Ureter (tissue), 1 donor: ENCODE measurements around the gene MED7. TPM values are rescaled to one million over a fixed set of nuclear protein-coding genes. Genes with fewer than 3 reads are reported as not detected.
A peak's percentile ranks its signal among the peaks of the same experiment; 100 is the strongest.
"Not testable (repeated sequence)": the region's sequence is repeated elsewhere in the genome, so short reads cannot be mapped to it uniquely, and the experiment has no call there.

ENCODE experiments used
- DNase-seq: peaks from one replicate; pipeline ENCODE4 v3.0.0-alpha.2; 2020; ENCODE audit warnings: low spot score
- total RNA-seq: library from RNA; stranded (reverse); gene quantifications from one replicate; pipeline ENCODE4 v1.2.4, GENCODE V29; 2023
- donor health status: DM: yes; HTN: yes; CAD: no.

MED7 gene
- total RNA-seq: 15.8 TPM

DNA sequence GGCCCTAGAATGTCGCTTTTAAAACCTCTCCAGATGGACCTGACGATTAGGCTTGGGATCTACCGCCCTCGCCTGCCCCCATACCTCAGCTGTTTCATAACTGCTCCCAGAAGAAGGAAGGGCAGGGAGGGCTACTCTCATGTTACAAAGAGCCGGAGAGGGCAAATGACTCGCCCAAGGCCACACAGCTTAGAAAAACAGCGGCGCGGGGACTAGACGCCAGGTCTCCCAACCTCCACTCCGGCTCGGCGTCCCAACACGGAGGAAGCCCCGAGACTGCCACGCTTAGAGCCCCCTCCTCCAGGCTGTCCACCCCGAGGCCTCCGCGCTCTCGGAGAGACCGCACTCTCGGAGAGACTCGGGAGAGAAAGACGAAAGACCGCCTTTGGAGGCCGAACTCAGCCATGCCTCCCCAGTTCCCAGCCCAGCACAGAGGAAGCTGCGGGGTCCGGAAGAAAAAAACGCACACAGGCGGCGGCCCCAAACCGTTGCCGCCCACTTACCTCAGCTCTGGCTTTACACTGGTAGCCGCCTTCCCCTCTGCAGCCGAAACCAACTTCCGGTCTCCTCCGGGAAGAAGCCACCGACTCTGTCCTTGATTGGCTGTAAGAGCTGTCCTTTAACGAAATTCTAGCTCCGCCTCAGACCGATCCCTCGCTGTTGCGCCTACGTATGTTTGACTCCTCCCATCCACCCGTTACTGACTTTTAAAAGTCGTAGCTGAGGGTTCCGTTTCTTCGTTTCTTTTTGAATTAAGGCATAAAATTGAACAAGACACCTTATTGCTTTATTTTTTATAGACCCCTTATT, at the start of gene MED7:
Gene MED7, minus strand, starts transcription at position 549 of the 810 bp plus-strand sequence. CDS start 3,434 bp downstream, outside the sequence.
- peak; percentile 96 for DNase-seq

GRCh38 chr5:157189223-157189622, 46.6 kb upstream of the MED7 start:
- DNase-seq: no peak

DNA sequence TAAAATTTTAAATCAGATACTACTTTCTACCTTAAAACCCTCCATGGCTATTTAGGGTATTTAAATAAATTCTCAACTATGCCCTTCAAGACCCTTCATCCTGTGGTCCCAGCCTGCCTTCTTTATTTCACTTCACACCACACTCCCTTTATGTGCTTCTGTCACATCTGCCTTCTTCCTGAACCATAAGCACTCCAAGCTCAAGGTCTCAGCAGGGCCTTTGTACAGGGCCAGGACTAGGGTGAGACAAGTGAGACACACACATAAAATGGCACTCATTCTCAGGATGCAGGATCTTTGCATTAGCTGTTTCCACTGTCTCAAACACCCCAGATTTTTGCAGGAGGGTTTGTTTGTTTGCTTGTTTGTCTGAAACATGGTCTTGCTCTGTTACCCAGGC, 45.6 kb upstream of the MED7 start:
- no peak for DNase-seq

GRCh38 chr5:157187046-157187754, 44.5 kb upstream of the MED7 start:
- no peak for DNase-seq

- DNase-seq: no peak
These were observed 43.8 kb upstream of the MED7 start for GRCh38 chr5:157186309-157187045.

DNA sequence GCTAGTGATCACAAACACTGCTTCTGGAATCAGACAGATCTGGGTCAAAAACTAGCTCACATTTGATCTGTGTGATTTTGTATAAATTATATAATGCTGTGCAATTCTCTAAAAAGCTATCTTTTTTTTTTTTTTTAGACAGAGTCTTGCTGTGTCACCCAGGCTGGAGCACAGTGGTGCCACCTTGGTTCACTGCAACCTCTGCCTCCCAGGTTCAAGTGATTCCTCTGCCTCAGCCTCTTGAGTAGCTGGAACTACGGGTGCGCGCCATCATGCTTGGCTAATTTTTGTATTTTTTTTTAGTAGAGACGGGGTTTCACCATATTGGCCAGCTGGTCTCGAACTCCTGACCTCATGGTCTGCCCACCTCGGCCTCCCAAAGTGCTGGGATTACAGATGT, 42.5 kb upstream of the MED7 start:
- DNase-seq: not testable (repeated sequence)

GRCh38 chr5:157184117-157184670, 41.5 kb upstream of the MED7 start:
- DNase-seq: no peak

DNA sequence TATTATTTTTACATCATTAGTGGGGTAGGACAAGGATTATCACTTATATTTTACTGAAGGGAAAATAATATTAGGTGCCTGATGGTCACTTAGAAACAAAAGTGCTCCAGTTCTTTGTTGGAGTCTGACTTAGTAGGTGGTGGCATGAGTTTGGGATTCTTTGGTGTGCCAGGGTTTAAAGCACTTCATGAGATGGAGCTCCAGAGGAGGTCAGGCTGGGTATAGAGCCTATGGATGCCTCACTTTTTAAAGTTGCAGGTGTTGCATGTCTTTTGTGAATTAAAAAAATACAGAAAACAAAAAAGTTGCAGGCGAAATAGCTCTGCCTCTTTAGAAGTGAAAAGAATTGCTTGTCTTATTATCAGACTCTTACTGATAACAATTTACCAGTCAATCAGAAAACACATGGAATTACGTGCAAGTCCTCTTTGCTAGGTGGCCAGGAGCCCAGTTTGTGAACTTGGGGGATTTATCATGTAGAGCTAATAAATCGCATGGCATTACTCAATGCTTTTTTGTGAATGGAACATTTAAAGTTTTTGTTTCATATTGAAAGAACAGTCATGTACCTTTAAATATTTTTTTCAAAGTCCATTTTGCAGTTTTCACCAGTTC, 39.6 kb upstream of the MED7 start:
- no peak for DNase-seq

DNA sequence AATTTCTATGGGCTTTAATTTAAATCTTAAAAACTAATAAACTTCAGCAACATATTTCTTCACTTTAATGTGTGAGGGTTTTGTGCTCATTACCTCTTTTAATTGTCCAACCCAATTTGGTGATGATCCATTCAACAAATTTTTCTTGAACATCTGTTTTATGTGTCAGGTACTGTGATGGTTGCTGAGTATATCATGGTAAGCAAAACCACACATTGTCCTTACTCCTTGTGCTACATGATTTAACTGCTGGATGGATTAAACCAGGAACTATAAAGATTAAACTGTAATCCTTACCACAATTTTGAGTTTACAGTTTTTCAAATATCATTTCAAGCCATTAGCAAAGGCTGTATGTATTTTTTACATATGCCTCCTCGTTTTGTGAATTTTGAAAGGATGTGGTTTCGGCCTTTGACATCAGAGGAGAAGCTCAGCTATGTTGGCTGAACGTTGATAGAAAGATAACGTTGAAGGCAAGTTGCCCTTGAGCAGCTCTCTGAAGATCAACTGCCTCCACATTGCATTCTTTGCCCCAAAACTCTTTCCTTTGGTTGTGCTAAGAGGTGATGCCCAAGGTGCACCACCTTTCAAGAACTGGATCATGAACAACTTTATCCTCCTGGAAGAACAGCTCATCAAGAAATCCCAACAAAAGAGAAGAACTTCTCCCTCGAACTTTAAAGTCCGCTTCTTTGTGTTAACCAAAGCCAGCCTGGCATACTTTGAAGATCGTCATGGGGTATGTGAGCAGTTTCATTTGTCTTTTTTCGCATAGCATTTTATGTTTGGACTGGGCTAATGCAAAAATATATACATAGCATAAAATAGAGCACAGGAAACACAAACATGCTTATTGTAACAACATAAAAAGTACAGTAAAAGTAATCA, 38.0 kb upstream of the MED7 start, which contains the start of gene ITK:
Gene ITK, plus strand, starts transcription at position 467 of the 891 bp plus-strand sequence. Its CDS starts 138 bp downstream, at position 605.
- no peak for DNase-seq

DNA sequence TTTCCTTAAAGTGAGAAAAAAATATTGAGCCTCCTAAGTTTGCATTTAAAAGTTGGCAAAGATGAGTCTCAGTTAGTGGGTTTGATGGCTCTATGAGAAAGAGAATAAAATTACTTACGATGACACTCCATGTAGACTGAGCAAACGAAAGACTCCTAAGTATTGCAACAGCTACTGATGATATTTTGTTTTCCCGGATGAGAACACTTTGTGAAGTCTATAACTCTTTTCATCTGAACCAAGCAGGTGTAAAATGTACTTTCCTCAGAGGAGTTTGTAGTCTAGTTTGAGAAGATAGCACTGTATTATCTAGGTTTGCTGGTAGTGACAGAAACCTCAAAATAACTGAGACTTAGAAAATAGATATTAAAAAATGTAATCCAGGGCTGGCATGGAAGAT, 36.3 kb upstream of the MED7 start:
- DNase-seq: no peak

DNA sequence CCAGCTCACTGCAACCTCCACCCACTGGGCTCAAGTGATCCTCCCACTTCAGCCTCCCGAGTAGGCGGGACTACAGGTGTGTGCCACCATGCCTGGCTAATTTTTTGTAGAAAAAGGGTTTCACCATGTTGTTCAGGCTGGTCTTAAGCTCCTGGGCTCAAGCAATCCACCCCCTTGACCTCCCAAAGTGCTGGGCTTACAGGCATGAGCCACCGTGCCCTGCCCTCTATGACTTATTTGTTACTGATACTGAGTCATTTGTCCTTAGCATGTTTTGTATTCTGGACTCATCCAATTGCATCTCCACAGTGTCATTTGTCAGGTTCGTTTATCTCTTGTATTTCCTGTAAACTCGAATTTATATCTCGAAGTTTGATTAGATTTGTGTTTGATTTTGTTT, 35.3 kb upstream of the MED7 start:
- DNase-seq: no peak

- DNase-seq: no peak
These were observed 32.5 kb upstream of the MED7 start for GRCh38 chr5:157175071-157175612.

GRCh38 chr5:157172403-157172802, 29.7 kb upstream of the MED7 start:
- DNase-seq: no peak

DNA sequence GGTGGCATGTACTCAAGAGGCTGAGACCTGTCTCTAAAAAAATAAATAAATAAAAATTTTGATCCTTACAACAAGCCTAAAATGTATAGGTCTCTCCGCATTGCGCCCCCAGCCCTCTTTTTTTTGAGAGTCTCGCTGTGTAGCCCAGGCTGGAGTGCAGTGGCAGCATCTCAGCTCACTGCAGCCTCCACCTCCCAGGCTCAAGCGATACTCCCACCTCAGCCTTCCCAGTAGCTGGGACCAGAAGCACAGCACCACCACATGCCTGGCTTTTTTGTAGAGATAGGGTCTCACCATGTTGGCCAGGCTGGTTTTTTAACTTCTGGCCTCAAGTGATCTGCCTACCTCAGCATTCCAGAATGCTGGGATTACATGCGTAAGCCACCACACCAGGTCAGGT, 25.6 kb upstream of the MED7 start:
- no peak for DNase-seq

- no peak for DNase-seq
These were observed 24.6 kb upstream of the MED7 start for GRCh38 chr5:157167214-157167621.

- DNase-seq: no peak
These were observed 23.8 kb upstream of the MED7 start, which contains the start of gene GARIN3 for GRCh38 chr5:157166214-157167213. Gene GARIN3, minus strand, starts transcription at chr5:157166264. Its CDS starts 96 bp downstream, at chr5:157166168.

GRCh38 chr5:157165668-157166067, 23.0 kb upstream of the MED7 start:
- no peak for DNase-seq

- DNase-seq: no peak
These were observed 22.6 kb upstream of the MED7 start for GRCh38 chr5:157165261-157165660.

- no peak for DNase-seq
These were observed 21.9 kb upstream of the MED7 start for GRCh38 chr5:157164521-157164920.
